Epithelial cell of proximal tubule (primary cell): ENCODE data around the gene MYO1B. TPM values are rescaled to one million over a fixed set of nuclear protein-coding genes. Genes with fewer than 3 reads are reported as not detected.

Experiments used
- total RNA-seq: library from RNA; depleted of rRNA; stranded (reverse); fragments of >200 nt; gene quantifications from 2 replicates; pipeline ENCODE4 v1.2.3, GENCODE V29; 2015

Gene MYO1B
- total RNA-seq, 1 donor from 2014 or later, result 69.6 TPM

Other genes starting within 250 kb of the MYO1B start
- 50.5 and 86.9 TPM in 2 replicates for gene STAT1, start 231.2 kb upstream of the MYO1B start, total RNA-seq
- gene STAT4, start 94.4 kb upstream of the MYO1B start, total RNA-seq, result 0.72 and 1.6 TPM in 2 replicates